Measurements from ENCODE around the gene ANP32B. TPM values are rescaled to one million over a fixed set of nuclear protein-coding genes. Genes with fewer than 3 reads are reported as not detected.
A peak's percentile ranks its signal among the peaks of the same experiment; 100 is the strongest.

ANP32B gene
- total and polyA plus RNA-seq, 7 donors = 52.8 to 136 (median 70.6) TPM

- ATAC-seq = no peak
- Histone ChIP-seq H3K27ac (no peak overlapping the region), H3K4me3 (no peak overlapping the region), H3K4me1 (peaks cover 17% of the 10 kb centered on the region), H3K27me3 (ENCODE audit: insufficient read depth in 3 of 3, low read length in 2 of 3) (no peaks in the 10 kb centered on the region), H3K9me3 (no peaks in the 10 kb centered on the region), H3K36me3 (ENCODE audit: insufficient read depth in 1 of 2, low read depth in 1 of 2) (no peaks in the 10 kb centered on the region)
- no peak for DNase-seq
- intact Hi-C loops (cut with DNase I) = no loop called here
- WGBS, 3 donors = 64 to 83% (median 72%) methylated on average over 3 of the region's 3 CpGs
- TF ChIP-seq CTCF (IDR thresholded peaks at IDR 0.05) = no peak
Observed at GRCh38 chr9:97978371-97979130, 4.6 kb upstream of the ANP32B start.

DNA sequence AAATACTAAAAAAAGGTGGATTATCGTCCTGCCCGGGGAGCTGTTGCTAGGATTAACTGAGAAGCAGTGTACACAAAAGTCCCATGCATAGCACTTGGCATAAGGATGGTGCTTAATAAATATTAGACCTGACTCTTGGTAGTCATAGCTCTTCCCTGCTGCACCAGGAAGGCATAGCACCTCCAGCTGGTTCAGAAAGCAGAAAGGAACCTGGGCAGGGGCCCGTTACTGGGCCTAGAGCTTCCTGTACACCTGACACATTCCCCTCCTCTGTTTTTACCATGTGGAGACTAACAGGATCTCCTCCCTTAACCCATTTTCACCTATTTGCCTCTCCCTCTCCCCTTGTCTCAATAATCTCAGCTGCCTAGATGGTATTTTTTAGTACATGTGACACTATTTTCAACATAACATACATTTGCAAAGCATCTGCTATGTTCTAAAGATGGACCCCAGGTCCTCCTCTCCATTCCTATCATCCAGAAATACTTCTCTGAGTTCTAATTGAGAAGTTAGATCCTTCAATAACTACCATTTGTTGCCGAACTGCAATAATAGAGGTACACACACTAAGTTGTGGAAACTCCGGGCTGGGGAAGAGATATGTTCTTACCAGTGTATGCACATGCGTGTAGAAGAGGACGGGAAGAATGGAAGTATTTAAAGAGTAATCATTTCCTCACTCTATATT is 3.2 kb upstream of the ANP32B start:
- H3K27ac ChIP-seq = peak overlapping the region; percentile 73
- DNase-seq (no peak), ATAC-seq (no peak)
- no peaks in the 10 kb centered on the region for H3K27me3 ChIP-seq (ENCODE audit: insufficient read depth in 3 of 3, low read length in 2 of 3)
- no peak for TF ChIP-seq CTCF (IDR thresholded peaks at IDR 0.05)
- intact Hi-C loops (cut with DNase I) = loop anchor here (2.0 to 5.0 kb wide), 5 partner anchors 37 to 283 kb away; partner anchors contain the start of genes NANS (in 1 of the 2), TRMO (in 1 of the 2) and XPA (in 1 of the 2)
- H3K4me3 ChIP-seq = no peak overlapping the region
- no peaks in the 10 kb centered on the region for H3K9me3 ChIP-seq
- WGBS, 3 donors = 83 to 91% (median 86%) methylated on average over 7 of the region's 7 CpGs
- no peaks in the 10 kb centered on the region for H3K36me3 ChIP-seq (ENCODE audit: insufficient read depth in 1 of 2, low read depth in 1 of 2)
- peaks cover 17% of the 10 kb centered on the region for H3K4me1 ChIP-seq

GRCh38 chr9:97980479-97980803 is 2.7 kb upstream of the ANP32B start:
- TF ChIP-seq CTCF (IDR thresholded peaks at IDR 0.05) = no peak
- 43 to 61% (median 44%) methylated on average over 4 of the region's 4 CpGs for WGBS, 3 donors
- DNase-seq (peak; percentile 64 to 84), ATAC-seq (peak in 1 of 4 donors; percentile 35)
- Histone ChIP-seq H3K36me3 (ENCODE audit: insufficient read depth in 1 of 2, low read depth in 1 of 2) (no peaks in the 10 kb centered on the region), H3K27me3 (ENCODE audit: insufficient read depth in 3 of 3, low read length in 2 of 3) (no peaks in the 10 kb centered on the region), H3K9me3 (no peaks in the 10 kb centered on the region), H3K4me1 (peaks cover 21% of the 10 kb centered on the region), H3K4me3 (peak overlapping the region; percentile 4), H3K27ac (peak overlapping the region; percentile 73)
- intact Hi-C loops (cut with DNase I) = loop anchor here (2.0 to 5.0 kb wide), 5 partner anchors 37 to 283 kb away; partner anchors contain the start of genes NANS (in 1 of the 2), TRMO (in 1 of the 2) and XPA (in 1 of the 2)

DNA sequence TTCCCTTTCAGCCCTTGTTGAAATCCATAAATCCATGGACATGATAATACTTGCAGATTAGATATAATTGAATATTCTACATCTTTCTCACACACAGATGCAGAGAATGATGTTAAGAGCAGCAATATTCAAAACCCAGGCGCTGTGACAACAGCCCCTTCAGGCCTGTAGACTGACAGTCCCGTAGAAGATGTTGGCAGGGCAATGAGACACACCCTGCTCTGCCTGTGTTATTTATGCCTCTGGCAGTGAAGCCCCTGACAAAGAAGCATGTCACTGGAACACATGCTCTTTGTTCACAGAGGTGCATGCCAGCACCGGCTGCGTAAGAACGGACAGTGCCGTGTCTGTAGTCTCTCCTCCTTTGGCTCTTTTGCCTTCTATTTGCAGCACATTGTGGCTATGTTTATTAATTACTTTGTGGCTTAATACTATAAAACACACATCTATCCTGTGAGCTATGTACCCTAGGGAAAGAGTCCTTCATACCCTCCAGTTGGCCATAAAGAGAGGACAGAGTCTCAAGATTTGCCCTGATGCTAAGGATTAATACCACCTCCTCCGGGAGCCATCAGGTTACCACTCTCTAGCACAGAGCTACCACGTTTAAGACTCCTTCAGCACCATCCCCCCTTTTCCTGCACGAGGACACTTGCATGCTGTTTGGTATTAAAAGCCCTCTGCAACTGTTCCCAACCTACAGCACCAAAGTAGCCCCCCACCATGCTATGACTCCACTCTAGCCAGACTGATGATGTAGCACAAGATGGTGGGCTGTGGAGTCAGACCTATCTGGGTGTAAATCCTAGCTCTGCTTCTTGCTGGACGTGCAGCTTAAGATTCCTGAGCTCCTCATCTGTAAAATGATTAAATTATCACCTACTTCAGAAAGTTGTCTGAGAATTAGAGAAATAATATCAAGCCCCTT is 2.0 kb upstream of the ANP32B start:
- Histone ChIP-seq H3K27me3 (ENCODE audit: insufficient read depth in 3 of 3, low read length in 2 of 3) (no peaks in the 10 kb centered on the region), H3K4me3 (peak overlapping the region; percentile 4), H3K27ac (peak overlapping the region; percentile 73), H3K9me3 (no peaks in the 10 kb centered on the region), H3K36me3 (ENCODE audit: insufficient read depth in 1 of 2, low read depth in 1 of 2) (no peaks in the 10 kb centered on the region), H3K4me1 (peaks cover 28% of the 10 kb centered on the region)
- peak; percentile 48 to 80 for DNase-seq
- TF ChIP-seq CTCF (IDR thresholded peaks at IDR 0.05) = no peak
- peak; percentile 38 to 75 (median 60) for ATAC-seq
- 30 to 42% (median 42%) methylated on average over 10 of the region's 10 CpGs for whole genome bisulfite sequencing, 3 donors
- intact Hi-C loops (cut with DNase I) = loop anchor here (2.0 to 5.0 kb wide), 5 partner anchors 36 to 284 kb away; partner anchors contain the start of genes NANS (in 1 of the 2), TRMO (in 1 of the 2) and XPA (in 1 of the 2)
